Prostate gland (tissue), 2 donors: ENCODE data around the gene IFT74.

Source experiments
- CTCF ChIP-seq, 4 experiments: fragments of 200-600 bp in 2 of 4; fragments of 450-650 bp in 2 of 4; sonication (generic) in 2 of 4; IDR thresholded peaks; 1 replicate in 3 of 4; 2 replicates in 1 of 4; pipeline ENCODE4 v1.5.1; 2016 to 2019; ENCODE audit warnings: antibody characterized with exemption in 4 of 4, mild to moderate bottlenecking in 2 of 4, moderate library complexity in 2 of 4
- POLR2A ChIP-seq: fragments of 450-650 bp; IDR thresholded peaks from one replicate; pipeline ENCODE4 v1.6.1; 2016; ENCODE audit warnings: antibody characterized with exemption, mild to moderate bottlenecking
- POLR2AphosphoS5 ChIP-seq: sonication (generic); formaldehyde crosslinking; IDR thresholded peaks from one replicate; pipeline ENCODE4 v1.6.1; 2017; ENCODE audit warnings: antibody characterized with exemption

- TF ChIP-seq CTCF (IDR thresholded peaks at IDR 0.05) (no peak), POLR2A (no peak), POLR2AphosphoS5 (no peak)
Observed at GRCh38 chr9:26973989-26974388, 17.8 kb downstream of the IFT74 start.
